GM12878 (cell line): ENCODE results near the gene IQGAP1.

ENCODE experiments used
- CTCF ChIP-seq, 3 experiments: IDR thresholded peaks in 2 of 3; conservative IDR thresholded peaks in 1 of 3; 2 replicates each; pipeline ENCODE4 v1.5.1; 2011; ENCODE audit warnings: low read depth in 3 of 3, low read length in 3 of 3, mild to moderate bottlenecking in 3 of 3, control low read depth in 2 of 3, moderate library complexity in 2 of 3, inconsistent platforms in 1 of 3, mixed read lengths in 1 of 3; ENCODE audit not compliant: control insufficient read depth in 2 of 3, insufficient read depth in 1 of 3; ENCODE audit errors: extremely low read depth in 1 of 3
- JUND ChIP-seq: IDR thresholded peaks from 2 replicates; pipeline ENCODE4 v1.6.1; 2012; ENCODE audit warnings: low read depth, mild to moderate bottlenecking, low read length, improper control_type of control experiment, moderate library complexity
- SP1 ChIP-seq: IDR thresholded peaks from one replicate; pipeline ENCODE4 v1.6.1; 2011; ENCODE audit warnings: low read depth, low read length

GRCh38 chr15:90519688-90520087 is 131.6 kb downstream of the IQGAP1 start:
- TF ChIP-seq CTCF (IDR thresholded peaks at IDR 0.05 in 2 of 3, conservative IDR thresholded peaks at IDR 0.05 in 1 of 3; ENCODE audit: control insufficient read depth in 2 of 3, extremely low read depth in 1 of 3, insufficient read depth in 1 of 3, low read depth in 3 of 3, low read length in 3 of 3) (no peak), JUND (no peak), SP1 (no peak)
